Embryonic facial prominence (tissue), 1 donor: ENCODE data around the gene COL23A1.

Source experiments
- DNase-seq: peaks from one replicate; pipeline ENCODE4 v3.0.0-alpha.2; 2016; ENCODE audit errors: extremely low spot score

The COL23A1 gene

DNA sequence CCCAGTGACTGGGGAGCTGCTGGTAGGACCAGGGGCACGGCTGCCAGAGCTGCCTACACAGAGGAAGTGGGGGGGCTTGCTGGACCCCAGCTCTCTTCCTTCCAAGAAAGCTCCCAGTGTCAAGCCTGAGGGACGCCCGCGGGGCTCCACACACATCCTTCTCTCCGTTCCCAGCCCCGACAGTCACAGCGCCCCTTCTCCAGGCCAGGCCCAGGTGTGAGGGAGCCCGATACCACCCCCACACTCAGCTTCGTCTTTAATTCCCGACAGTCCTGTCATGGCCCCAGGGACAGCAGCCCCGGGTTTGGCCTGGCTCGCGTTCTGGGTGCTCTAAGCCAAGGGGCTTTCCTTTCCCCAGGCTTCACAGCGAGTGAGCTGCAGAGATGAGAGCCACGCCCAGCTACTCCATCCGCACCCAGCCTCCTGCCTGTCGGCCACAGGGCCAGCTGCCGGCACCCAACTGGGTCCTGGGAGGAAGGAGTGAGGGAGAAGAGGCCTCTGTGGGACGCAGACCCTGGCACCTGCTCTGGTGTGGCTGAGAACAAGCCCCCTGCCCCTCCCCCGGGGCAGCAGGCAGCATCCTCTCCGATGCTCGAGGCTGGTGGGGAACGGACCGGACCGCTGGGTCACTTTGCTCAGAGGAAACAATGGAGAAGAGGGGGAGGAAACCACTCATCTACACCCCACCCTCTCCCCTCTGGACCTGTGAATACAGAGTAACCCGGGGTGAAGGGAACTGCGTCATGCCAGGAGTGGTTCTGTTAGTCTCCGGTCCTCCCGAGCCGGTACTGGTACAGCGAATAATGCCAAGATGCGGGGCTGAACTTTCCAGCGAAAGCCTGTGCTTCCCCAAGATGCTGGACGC, 303.7 kb downstream of the COL23A1 start:
- no peak for DNase-seq

DNA sequence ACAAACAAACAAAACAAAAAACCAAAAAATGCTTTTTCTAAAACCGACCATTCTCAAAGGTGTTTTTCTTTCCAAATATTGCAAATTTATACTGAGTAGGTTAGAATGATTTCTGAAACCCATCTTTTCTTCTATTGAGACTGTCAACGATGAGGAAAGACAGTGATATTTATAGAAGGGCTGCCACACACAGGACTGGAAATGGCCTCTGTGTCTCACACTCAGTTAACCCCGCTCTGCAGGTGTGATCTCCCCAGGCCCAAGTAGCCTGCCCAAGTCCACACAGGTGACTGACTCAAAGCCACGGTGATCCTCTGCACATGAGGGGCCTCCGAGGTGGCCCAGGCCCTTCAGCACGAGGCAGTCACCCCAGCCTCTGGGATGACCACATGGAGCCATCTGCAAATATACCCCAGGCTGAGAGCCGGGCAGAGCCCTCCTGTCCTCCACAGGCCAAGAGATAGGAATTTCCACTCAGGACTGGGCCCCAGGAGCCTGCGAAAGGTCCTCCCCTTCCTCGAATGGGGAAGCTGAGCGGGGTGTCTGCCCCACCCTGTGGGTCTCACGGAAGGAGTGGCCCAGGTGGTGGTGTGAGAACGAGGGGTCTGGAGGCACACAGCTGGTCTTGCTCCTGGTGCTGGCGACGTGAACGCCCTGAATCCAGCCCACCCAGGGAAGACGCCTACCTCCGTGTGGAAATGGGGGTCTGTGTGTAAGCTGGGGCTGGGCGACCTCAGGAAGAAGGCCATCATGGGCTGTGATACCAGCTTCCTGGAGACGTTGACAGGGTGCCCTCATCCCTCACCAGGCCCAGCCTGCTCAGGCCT, 304.6 kb downstream of the COL23A1 start:
- no peak for DNase-seq

DNA sequence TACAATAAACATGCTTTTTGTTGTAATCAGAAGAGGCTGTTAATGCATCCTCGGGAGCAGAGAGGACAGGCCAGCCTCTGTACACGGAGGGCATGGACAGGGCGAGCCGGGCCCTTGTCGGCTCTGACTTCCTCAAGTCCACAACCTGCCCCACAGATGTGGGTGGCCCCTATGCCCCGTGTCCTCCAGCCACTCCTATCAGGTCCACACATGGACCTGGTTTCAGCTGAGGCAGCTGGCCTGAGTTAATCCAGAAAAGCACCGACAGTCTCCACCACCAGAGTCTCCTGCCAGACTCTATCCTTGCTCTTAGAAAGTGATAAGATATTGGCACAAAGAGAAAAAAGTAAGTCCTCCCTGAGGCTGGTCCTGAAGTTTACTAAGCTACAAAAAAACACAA, 305.2 kb downstream of the COL23A1 start:
- DNase-seq = no peak

GRCh38 chr5:178284093-178284675, 306.0 kb downstream of the COL23A1 start:
- no peak for DNase-seq

- no peak for DNase-seq
Measured at GRCh38 chr5:178283520-178283919, 306.7 kb downstream of the COL23A1 start.

DNA sequence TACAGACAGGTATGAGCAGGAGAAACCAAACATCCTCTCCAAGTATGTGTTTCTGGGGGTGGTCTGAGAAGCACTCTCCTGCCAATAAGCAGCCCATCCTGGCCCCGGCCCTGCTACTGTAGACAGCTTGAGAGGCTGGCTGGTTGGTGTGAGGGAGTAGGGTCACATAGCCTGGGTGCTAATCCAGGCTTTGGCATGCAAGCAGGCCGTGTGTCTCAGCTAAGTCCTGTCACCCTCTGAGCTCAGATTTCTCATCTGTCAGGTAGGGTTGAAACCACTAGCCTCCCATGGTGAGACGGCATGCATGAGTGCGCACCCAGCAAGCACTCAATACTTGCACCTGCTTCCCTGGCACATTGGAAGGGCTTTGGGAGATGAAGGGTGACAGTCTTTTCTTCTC, 307.8 kb downstream of the COL23A1 start:
- no peak for DNase-seq

- no peak for DNase-seq
Measured at GRCh38 chr5:178281331-178281730, 308.9 kb downstream of the COL23A1 start.

- DNase-seq = no peak
Measured at GRCh38 chr5:178280631-178281030, 309.6 kb downstream of the COL23A1 start.

DNA sequence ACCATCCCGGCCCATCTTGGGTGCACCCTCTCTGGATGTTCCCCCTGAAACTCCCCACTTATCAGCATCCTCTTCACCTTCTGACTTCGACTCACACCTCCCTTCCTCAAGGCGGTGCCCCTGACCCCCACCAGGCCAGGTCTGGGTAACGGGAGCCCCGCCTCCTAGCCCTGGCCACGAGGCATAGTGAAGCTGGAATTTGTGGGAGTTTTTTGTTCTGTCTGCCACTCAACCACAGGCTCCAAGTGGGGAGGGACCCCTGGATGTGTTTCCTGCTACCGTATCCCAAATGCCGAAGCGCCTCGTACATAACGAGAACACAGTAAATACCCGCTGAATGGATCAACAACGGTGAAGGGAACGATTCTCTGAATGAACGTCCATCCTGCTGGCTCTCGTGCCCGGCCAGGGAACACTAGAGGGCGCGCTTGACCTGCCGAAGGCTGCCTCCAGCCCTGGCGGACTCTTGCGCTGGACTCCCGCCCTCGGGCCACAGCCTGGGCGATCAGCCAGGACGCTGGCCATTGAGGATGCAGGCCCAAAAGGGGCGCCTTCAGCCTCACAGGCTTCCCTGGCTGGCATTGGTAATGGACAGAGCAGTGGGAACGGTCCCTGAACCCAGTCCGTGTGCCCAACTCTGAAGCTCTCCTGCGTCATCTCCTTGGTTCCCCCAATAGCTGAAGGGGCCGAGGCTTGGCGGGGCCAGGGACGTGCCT, 310.3 kb downstream of the COL23A1 start:
- DNase-seq = peak; percentile 20

- DNase-seq = no peak
Measured at GRCh38 chr5:178279026-178279722, 311.0 kb downstream of the COL23A1 start.

- no peak for DNase-seq
Measured at GRCh38 chr5:178278358-178279023, 311.7 kb downstream of the COL23A1 start.

DNA sequence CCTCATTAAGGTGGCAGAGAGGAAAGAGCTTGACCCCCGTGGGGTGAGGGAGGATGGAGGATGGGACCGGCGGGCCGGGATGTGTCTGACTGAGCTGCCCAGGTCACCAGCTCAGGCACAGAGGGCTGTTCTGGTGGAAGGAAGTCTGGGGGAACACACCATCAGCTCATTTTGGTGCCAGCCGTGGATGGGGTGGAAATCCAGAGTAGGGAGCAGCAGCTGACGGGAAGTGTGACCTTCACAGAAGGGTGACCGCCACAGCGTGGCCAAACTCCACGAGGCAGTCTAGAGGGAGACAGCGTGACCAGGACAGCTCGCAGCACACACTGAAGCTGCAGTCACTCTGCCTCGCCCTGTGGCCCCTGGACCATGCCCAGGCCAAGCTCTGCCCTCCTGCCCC, 312.3 kb downstream of the COL23A1 start:
- no peak for DNase-seq

DNA sequence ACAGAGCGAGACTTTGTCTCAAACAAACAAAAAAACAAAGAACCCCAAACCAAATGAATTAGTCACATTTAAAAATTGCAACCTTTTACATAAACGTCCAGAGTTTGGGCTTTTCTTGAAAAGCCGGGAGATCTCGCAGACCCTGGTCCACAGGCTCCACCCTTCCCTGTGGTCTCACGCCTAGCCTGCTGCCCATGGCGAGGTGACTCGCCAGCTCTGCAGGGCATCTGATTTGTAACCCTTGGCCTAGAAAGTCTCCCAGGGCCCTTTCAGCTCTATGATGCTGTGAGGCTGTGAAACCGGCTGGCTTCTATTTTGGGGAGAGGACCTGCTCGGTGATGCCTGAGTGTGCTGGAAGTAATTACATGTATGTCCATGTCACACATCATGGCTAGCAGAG, 312.8 kb downstream of the COL23A1 start:
- DNase-seq = no peak

DNA sequence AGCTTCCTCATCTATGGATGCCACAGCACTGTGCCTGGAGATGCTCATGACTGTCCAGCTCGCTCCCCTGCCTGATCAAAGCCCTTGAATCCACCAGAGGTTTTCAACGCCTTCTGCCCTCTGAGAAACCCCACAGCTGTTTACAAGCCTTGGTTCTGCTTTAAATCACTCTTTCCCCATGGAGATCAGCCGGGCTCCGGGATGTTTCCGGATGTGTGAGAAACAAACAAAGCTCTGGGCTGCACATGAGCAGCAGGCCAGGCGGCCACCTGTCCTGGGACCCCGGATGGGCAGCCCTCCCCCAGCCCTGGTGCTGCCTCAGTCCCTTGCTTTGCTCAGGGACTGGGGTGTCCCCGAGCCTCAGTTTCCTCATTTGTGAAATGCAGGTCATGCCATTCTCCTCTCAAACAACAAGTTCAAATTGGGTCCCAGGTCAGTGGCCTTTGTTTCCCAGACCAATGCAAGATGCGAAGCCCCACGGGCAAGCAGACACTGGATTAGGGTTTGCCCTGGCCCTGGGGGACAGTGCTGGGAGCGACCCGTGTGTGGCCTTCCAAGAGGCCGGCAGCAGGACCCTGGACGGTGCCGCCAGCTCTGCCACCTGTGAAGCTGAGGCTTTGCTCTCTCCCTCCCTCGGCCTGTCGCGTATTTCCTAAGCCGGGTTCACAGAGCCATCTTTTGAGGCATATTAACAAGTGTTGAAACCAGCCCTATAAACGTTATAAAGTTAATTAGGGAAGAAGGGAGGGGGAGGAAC, 315.2 kb downstream of the COL23A1 start:
- no peak for DNase-seq

DNA sequence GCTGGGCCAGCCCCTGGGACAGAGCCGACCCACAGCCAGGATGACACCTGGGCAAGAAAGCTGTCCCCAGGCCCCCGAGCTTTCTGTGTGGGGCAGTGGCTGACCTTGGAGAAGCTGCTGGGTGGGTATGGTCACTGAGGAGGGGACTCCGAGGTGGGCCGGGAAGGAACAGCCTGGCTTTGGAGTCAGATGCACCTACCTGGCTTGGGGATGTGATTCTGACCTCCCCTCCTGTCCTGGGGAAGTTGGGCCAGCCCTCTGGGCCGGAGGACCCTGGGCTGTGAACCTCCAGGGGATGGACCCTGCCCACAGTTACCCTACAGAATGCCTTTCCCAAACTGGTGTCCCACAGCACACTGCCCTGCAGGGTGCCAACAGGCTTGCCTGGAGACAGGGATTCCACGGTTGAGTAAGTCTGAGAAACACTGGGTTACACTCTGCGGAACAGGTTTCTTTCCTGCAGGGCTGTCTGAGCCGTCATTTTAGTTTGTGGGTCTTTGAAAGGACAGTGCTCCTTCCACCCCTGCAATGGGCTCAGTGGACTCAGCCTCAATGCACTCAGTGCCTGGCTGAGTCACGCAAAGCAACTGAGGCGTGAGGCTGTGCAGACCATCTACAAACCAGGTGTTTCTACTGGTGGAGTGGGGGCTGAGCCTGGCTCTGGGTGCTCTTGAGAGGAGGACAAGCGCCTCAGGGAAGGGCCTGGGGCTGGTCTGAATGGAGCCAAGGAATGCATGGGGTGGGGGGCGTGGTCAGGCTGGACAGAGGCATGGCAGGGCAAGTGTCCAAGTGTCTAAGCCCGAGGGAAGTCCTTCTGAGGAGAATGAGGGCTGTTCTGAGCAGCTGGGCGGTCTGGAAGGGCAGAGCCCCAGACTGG, 316.3 kb downstream of the COL23A1 start:
- no peak for DNase-seq

DNA sequence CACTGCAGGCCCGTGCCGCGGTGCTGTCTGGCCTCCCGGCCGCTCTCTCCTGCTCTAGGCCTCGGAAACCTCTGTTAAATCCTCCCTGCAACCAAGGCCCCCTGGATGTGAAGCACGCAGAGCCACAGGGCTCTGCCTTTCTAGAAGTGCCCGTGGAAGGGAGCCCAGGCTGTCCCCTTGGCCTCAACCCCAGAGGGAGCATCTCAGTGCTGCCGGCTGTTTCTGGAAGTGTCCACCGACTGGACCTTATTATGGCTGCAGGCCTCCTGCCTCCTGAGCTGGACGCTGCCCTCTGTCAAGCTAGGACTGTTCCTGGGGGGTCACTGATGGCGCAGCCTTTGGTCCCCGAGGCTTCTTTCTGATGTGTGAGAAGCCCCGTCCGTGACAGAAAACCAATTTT, 317.2 kb downstream of the COL23A1 start:
- no peak for DNase-seq

DNA sequence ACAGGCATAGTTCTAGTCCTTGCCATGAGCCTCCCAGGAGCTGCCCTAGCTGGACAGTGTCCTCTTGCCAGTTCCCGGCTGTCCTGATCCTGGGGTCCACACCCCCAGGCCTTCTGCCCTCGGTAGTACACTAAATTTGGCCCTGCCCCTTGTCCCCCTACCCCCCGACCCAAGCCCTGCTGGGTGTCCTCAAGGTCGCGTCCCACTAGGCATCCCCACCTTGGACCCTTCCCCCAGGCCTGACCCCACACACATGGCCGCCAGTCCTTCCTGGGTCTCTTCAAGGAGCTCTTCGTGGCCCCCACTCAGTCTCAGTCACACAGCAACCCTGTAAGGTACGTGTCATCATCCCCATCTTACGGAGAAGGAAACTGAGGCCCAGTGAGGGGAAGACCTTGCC, 317.6 kb downstream of the COL23A1 start:
- no peak for DNase-seq

DNA sequence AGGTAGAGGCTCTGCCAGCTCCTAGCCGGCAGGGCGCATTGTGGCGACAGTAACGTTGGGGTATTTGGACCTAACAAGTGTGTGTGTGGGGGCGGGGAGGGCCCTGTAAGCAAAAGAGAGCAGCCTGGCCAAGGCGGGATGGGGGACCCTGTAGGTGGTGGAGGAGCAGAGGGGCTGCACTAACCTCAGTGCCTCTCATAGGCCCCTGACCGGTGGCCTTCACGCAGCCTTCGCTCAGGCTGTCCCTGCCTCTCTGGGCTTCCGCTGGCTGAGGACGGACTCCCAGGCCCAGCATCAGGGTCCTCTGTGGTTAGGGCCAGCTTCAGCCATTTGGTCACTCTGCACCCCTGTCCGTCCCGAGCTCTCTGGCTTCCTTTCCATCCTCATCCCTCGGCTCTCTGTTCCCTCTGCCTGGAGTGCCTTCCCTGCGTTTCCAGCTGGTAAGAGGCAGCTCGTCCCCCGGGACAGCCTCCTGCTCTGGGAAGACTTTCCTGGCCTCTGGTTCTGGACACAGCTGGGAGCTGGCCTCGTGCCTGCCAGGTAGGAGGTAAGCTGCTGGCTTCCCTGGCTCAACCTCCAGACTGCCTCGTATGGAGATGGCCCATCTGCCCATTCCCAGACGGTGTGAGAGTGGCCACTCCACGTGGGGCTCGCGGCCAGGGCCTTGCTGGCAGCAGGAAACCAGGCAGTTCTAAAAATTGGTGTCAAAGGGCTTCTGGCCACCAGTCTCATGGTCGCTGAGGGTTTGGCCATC, 318.3 kb downstream of the COL23A1 start:
- DNase-seq = no peak
